Measurements from ENCODE around the gene SUMF2. TPM values are rescaled to one million over a fixed set of nuclear protein-coding genes. Genes with fewer than 3 reads are reported as not detected.
"Not testable (repeated sequence)": the region's sequence is repeated elsewhere in the genome, so short reads cannot be mapped to it uniquely, and the experiment has no call there.

Gene SUMF2
- 102 and 108 TPM in 2 replicates for total RNA-seq

DNA sequence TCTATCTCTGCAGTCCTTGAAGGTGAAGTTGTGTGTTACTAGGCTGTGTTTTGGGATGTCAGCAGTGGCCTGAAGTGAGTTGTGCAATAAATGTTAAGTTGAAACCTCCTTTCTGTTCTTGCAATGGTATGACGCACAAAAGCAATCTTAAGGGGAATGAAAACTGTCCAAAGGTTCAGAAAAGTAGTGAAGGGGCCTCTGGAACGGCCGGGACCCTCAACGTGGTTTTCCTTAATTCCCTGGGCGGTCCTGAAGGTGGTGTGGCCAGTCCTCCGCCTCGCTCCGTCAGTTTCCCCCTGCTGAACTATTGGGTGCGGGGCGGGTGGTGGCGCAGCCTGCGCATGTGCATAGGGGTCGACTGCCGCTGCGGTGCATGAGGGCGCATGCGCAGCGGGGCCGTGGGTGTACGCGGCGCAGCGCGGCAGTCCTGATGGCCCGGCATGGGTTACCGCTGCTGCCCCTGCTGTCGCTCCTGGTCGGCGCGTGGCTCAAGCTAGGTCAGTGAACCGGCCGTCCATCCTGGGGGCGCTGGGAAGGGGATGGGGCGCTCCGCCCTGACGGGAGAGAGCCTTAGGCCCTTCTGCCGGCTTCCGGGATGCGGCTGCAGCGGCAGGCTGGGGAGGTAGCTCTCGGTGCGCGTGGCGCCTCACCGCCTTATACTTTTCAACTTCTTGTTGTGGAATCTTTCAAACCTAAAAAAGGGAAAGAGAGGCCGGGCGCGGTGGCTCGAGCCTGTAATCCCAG lies at the start of gene SUMF2:
SUMF2 (plus strand) TSS at position 405 of the 744 bp plus-strand sequence; CDS start at position 431, 26 bp downstream.
- no peak for DNase-seq (ENCODE audit: extremely low read depth, low read depth, low spot score)

DNA sequence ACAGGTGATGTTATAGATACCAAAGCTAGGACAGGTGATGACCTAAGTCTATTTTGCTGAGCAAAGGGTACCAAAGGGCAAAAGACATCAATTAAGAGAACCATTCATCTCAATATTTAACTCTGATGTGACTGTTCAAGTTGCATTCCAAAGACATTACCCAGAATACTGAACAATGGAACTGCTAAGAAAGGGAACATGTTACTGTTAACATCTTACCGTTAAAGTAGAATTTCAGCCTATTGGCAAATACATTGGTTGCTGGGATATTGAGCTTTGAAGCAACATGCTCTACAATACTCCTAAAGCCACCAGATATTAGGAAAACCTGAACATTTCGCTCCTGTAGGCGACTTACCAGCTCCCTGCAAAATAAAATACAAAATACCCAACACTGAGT lies 47.1 kb upstream of the SUMF2 start:
- DNase-seq (ENCODE audit: extremely low read depth, low read depth, low spot score) = not testable (repeated sequence)

DNA sequence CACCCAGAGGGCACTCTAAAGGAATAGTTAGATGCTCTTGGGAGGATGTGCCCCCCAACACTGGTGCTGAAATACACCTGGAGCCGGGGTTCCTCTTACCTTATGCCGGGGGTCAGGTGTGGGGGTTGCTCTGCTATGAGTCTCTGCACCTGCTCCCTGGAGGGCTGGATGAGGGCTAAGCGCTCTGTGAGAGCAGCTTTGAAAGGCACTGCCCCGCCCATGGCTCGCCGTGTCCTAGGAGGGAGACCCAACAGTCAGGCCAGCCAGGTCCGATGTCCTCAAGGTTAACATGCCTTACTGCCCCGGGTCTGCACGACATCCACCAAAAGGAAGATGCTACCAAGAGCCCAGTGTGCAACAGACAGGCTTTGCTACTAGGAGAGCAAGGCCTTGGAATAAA lies 44.6 kb upstream of the SUMF2 start:
- no peak for DNase-seq (ENCODE audit: extremely low read depth, low read depth, low spot score)

DNA sequence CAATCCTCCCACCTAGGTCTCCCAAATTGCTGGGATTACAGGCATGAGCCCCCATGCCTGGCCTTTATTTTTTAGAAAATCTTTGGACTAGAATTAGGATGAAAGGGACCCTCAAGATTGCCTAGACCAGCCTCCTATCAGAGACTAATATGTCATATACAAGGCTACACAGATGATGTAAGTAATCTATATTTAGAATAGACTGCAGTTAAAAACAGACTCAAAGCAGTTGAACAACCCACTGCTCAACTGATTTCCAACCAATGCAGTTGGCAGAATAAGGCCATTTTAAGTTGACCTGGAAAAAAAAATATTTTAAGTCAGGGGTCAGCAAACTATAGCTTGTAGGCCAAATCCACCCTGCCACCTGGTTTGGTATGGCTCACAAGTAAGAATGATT lies 40.6 kb upstream of the SUMF2 start:
- no peak for DNase-seq (ENCODE audit: extremely low read depth, low read depth, low spot score)

DNA sequence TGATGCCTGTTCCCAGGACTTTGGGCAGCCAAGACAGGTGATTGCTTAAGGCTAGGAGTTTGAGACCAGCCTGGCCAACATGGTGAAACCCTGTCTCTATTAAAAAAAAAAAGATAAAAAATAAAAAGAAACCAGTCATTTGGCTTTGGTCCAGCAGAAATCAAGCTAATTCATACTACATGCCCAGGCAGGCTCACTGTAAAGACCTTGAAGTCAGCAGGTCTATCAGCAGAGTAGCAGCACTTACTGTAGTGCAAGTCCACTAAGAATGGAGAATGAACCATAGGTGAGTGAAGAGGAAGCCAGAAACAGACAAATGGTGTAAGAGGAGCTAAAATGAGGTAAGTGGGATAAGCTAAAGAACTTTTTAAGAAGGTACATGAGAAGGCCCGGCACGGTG lies 37.5 kb upstream of the SUMF2 start:
- no peak for DNase-seq (ENCODE audit: extremely low read depth, low read depth, low spot score)

DNA sequence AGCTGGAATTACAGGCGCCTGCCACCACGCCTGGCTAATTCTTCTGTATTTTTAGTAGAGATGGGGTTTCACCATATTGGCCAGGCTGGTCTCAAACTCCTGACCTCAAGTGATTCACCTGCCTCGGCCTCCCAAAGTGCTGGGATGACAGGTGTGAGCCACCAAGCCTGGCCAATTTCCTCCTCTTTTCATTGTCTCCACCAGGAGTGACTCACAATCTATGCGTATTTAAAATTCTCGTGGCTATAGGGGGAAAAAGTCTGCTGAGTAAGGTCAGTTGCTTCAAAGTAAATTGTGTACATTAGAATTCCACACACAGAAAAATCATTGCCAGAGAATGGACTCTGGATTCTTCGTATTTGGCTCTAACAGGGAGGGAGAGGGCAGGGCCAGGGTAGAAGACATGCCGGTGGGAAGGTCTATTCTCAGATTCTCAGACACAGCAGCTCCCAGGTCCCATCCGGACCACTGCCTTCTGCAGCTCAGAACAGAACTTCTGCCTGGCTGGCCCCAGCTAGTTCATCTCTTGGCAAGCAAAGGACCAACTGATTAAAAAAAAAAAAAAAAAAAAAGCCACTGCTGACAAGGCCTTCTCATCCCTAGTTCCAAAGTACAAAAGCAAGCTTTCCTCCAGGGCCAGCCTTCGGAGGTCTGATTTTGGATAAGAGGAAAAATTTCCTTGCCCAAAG lies 35.0 kb upstream of the SUMF2 start:
- DNase-seq (ENCODE audit: extremely low read depth, low read depth, low spot score) = no peak

DNA sequence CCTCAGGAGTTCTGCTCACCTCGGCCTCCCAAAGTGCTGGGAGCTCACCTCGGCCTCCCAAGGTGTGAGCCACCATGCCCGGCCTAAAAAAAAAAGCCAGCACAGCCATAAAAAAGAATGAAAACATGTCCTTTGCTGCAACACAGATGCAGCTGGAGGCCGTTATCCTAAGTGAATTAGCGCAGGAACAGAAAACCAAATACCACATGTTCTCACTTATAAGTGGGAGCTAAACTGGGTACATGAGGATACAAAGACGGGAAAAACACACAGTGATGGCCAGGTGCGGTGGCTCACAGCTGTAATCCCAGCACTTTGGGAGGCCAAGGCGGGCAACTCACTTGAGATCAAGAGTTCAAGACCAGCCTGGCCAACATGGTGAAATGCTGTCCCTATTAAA lies 33.7 kb upstream of the SUMF2 start:
- DNase-seq (ENCODE audit: extremely low read depth, low read depth, low spot score) = no peak

DNA sequence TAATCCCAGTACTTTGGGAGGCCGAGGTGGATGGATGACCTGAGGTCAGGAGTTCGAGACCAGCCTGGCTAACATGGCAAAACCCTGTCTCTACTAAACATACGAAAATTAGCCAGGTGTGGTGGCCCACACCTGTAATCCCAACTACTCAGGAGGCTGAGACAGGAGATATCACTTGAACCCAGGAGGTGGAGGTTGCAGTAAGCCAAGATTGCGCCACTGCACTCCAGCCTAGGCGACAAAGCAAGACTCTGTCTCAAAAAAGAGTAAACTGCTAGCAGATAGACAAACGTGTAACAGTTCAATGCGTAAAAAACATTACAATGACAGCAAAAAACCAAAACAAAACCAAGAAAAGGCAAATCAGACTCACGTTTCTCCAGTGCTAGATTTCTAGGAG lies 32.5 kb upstream of the SUMF2 start:
- not testable (repeated sequence) for DNase-seq (ENCODE audit: extremely low read depth, low read depth, low spot score)

DNA sequence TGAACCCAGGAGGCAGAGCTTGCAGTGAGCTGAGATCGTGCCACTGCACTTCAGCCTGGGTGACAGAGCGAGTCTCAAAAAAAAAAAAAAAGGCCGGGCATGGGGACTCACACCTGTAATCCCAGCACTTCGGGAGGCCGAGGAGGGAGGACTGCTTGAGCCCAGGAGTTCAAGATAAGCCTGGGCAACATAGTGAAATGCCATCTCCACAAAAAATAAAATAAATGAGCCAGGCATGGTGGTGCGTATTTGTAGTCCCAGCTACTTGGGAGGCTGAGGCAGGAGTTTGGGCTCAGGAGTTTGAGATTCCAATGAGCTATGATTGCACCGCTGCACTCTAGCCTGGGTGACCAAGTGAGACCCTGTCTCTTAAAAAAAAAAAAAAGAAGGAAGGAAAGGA lies 31.5 kb upstream of the SUMF2 start:
- DNase-seq (ENCODE audit: extremely low read depth, low read depth, low spot score) = not testable (repeated sequence)

DNA sequence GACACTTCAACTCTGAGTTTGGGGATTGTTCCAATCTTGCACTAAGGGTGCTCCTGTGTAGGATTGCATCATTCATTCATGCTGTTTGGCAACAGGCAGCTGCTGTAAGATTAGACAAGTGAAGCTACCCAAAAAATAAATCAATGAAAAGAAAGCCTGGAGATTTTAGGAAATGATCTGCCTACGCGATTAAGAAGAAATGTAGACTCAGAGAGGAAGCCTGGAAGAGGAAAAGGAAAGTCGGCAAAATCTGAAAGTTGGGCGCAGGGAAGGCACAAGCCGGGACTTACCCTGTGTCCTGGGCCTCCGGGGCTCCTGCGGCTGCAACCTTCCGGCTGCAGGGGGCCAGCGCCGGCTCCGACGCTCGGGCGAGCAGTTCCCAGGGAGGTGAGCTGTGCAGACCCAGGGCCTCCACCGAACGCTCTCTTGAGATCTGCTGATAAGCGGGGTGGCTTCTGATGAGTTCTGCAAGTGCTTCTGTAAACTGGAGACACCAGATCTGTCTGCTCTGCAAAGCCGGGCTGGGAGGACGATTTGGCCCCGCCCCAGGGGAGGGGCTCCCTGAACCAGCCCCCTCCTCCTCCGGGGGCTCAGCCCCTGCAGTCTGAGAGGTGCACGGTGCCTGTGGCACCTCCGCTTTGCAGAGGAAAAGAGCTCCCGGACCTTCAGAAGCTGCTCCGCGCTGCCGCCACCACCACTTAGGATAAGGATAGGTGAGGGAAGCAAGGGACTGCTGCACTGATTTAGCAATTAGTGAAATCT lies 30.2 kb upstream of the SUMF2 start:
- DNase-seq (ENCODE audit: extremely low read depth, low read depth, low spot score) = no peak

DNA sequence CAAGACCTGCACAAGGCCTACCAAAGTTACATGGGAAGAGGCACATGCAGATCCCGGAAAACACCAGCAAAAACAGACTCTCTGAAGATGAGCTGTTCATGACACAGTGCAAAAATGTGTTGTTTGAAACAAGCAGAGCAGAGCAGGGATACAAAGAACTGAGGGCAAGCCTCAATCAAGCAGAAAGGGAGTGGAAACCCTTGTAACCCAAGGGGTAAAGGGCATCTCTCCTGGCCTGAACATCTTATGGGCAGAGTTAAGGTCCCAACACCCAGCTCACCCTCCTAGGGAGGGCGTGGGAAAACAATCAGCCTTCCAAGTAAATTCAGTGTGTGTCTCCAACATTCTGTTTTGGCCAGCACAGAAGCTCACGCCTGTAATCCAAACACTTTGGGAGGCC lies 23.4 kb upstream of the SUMF2 start:
- DNase-seq (ENCODE audit: extremely low read depth, low read depth, low spot score) = no peak

DNA sequence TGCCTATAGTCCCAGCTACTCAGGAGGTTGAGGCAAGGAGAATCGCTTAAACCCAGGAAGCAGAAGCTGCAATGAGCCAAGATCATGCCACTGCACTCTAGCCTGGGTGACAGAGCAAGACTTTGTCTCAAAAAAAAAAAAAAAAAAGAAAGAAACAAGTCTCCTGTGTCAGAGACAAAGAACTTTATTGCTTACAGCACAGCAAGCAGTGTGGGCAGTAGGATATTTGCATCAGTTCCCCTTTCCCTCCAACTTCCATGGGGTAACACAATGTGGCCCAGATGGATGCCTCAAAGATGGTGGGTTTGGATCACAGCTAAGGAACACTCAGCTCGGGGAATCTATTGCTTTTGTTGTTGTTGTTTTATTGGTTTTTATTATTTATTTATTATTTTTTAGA lies 18.3 kb upstream of the SUMF2 start:
- DNase-seq (ENCODE audit: extremely low read depth, low read depth, low spot score) = not testable (repeated sequence)

DNA sequence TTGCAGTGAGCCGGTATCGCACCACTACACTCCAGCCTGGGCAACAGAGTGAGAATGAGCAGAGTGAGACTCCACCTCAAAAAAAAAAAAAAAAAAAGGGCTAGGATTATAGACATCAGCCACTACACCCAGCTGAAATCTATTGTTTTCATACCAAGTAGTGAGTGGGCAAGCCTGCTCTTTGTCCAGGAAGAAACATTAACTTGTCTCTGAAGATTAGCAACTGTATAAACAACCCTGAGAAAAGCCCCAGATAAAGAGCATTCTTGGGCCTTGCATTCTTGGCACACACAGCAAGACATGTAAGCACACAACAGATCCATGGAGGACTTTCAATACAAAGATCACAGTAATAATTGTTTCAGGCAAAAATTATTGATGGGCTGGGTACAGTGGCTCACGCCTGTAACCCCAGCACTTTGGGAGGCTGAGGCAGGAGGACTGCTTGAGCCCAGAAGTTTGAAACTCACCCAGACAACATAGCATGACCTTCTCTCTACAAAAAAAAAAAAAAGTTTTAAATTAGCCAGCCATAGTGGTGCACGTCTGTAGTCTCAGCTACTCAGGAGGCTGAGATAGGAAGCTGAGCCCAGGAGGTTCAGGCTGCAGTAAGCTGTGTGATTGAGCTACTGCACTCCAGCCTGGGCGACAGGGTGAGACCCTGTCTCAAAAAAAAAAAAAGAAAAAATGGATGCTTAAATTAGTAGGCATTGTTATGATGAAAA lies 17.2 kb upstream of the SUMF2 start:
- DNase-seq (ENCODE audit: extremely low read depth, low read depth, low spot score) = peak; percentile 89

DNA sequence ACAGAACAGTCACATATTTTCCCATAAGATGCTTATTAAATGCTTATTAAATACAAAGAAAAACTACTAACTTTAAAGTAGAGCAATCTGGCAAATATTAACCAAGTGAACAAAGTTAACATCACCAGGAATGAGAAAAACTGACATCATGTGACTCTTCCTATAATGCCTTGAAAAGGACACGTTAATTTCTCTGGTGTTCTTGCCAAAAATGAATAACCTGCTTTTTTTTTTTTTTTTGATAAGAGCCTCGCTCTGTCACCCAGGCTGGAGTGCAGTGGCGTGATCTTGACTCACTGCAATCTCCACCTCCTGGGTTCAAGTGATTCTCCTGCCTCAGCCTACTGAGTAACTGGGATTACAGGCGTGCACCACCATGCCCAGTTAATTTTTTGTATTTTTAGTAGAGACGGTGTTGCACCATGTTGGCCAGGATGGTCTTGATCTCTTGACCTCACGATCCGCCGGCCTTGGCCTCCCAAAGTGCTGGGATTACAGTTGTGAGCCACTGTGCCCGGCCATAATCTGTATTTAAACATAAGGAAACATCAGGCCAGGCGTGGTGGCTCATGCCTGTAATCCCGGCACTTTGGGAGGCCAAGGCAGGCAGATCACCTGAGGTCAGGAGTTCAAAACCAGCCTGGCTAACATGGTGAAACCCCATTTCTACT lies 16.5 kb upstream of the SUMF2 start:
- not testable (repeated sequence) for DNase-seq (ENCODE audit: extremely low read depth, low read depth, low spot score)

DNA sequence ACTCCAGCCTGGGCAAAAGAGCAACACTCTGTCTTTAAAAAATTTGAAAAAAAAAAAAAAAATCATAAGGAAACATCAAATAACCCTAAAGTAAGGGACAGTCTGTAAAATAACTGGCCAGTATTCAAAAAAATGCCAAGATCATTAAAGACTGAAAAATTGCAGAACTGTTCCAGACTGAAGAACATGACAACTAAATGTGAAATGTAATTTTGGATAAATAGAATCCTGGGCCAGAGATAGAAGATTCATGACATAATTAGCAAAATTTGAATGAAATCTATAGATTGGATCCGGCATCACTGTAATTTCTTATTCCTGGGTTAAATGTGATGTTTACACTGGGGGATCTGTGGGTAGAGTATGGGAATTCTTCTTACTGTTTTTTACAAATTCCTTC lies 15.8 kb upstream of the SUMF2 start:
- DNase-seq (ENCODE audit: extremely low read depth, low read depth, low spot score) = no peak

DNA sequence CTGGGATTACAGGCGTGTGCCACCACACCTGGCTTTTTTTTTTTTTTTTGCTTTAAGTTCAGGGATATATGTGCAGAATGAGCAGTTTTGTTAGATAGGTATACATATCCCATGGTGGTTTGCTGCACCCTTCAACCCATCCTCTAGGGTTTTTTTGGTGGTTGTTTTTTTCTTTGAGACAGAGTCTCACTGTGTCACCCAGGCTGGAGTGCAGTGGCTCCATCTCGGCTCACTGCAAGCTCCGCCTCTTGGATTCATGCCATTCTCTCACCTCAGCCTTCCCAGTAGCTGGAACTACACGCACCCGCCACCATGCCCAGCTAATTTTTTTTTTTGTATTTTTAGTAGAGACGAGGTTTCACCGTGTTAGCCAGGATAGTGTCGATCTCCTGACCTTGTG lies 15.3 kb upstream of the SUMF2 start:
- DNase-seq (ENCODE audit: extremely low read depth, low read depth, low spot score) = not testable (repeated sequence)

DNA sequence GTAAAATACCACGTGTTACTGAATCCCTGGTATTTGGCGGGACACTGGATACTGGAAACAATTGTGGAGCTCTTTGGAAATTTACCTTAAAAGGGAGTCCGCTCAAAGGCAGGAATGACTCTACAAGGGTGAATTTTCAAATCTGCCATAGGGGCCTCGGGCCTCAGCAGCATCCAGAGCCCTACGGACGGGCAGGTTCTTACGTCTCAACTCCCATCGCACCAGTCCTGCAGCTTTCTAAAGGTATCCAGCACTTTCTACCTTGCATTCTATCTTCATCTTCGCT lies 13.1 kb upstream of the SUMF2 start:
- no peak for DNase-seq (ENCODE audit: extremely low read depth, low read depth, low spot score)

DNA sequence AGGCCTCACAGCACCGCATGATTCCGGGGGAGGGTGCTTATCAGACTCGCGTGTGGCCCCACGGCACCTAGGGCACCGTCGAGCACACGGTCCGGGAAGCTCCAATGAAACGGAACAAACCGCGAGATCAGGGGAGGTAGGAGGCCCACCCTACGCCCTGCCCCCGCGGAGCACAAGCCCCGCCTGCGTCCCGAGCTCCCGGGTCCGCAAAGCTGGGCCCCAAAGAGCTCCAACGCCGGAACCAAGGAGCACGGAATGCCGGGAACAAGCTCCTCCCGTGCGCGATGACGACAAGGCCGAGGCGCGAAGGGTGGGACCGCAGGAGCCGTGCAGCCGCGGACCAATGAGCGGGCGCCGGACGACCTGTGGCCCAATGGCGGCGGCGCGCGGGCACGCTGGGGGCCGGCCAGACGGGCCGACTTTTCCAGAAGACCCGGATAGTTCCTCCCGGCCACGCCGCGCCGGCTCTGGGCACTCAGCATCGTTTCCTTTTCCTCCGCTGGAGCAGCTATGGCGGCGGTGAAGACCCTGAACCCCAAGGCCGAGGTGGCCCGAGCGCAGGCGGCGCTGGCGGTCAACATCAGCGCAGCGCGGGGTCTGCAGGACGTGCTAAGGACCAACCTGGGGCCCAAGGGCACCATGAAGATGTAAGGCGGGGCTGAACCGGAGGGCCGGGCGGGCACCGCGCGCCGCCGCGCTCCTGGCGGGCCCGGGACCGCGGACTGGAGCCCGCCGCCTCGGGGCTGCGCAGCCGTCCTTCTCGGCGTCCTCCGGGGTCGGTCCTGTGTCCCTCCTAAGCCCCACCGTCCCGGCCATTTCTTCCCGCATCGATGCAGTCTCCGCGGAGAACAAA lies 12.5 kb upstream of the SUMF2 start, which contains the start of the genes CCT6A and PSPH:
CCT6A (plus strand) TSS at position 427 of the 853 bp plus-strand sequence; CDS start at position 511, 84 bp downstream.
PSPH (minus strand) TSS at position 106 of the 853 bp plus-strand sequence. CDS start 30,232 bp downstream, outside the sequence.
- no peak for DNase-seq (ENCODE audit: extremely low read depth, low read depth, low spot score)

DNA sequence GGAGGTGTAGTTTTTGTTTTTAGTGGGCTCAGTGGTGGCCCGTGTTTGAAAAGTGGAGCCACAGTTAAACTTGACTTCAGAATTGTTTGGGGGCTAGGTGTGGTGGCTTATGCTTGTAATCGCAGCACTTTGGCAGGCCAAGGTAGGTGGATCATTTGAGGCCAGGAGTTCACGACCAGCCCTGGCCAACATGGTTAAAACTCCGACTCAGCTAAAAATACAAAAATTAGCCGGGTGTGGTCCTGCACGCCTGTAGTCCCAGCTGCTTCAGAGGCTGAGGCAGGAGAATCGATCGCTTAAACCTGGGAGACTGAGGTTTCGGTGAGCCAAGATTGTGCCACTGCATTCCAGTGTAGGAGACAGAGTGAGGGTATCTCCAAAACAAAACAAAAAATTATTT lies 10.7 kb upstream of the SUMF2 start:
- no peak for DNase-seq (ENCODE audit: extremely low read depth, low read depth, low spot score)
